ENCODE measurements around the gene CREB3L2. TPM values are rescaled to one million over a fixed set of nuclear protein-coding genes. Genes with fewer than 3 reads are reported as not detected.
"Not testable (repeated sequence)": the region's sequence is repeated elsewhere in the genome, so short reads cannot be mapped to it uniquely, and the experiment has no call there.

Gene CREB3L2, protein sequence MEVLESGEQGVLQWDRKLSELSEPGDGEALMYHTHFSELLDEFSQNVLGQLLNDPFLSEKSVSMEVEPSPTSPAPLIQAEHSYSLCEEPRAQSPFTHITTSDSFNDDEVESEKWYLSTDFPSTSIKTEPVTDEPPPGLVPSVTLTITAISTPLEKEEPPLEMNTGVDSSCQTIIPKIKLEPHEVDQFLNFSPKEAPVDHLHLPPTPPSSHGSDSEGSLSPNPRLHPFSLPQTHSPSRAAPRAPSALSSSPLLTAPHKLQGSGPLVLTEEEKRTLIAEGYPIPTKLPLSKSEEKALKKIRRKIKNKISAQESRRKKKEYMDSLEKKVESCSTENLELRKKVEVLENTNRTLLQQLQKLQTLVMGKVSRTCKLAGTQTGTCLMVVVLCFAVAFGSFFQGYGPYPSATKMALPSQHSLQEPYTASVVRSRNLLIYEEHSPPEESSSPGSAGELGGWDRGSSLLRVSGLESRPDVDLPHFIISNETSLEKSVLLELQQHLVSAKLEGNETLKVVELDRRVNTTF
- 10 to 100 TPM; 10.9 to 24.5 (median 14.1) TPM for total RNA-seq

DNA sequence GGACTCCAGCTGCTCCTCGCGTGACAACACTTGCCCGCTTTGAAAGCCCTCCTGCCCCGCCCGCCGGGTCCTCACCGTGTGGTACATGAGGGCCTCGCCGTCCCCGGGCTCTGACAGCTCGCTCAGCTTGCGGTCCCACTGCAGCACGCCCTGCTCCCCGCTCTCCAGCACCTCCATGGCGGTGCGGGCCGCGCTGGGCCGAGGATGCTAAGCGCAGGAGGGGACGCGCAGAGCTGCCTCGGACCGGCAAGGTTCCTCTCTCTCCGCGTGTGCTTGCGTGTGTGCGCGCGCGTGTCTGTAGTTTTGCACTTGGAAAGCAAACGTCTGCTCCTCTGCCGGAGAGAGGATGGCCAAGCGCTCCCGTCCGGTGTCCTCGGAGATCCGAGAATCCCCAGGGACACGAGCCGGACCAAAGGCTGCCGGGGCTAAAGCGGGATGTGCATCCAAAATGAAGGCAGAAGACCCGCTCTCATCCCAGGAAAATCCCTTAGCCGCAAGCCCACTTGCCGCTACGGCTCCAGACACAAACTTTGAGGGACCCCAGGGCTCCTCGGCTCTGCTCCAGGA lies at the start of gene CREB3L2:
Gene CREB3L2 (minus strand): TSS at position 558 of the 567 bp plus-strand sequence. CDS start 381 bp downstream, at position 177.
- WGBS, result 0% methylated on average over 19 of the region's 47 CpGs
- TF ChIP-seq POLR2AphosphoS5 (IDR thresholded peaks at IDR 0.05) (peak in 2 of 3 donors; percentile 5 to 6), CTCF (IDR thresholded peaks at IDR 0.05) (no peak), POLR2A (IDR thresholded peaks at IDR 0.05) (peak in 1 of 2 donors; percentile 71), EP300 (IDR thresholded peaks at IDR 0.05) (no peak)
- Histone ChIP-seq H3K27ac (peak within 1 kb of the TSS; percentile 93), H3K36me3 (no peaks in the 10 kb centered on the region), H3K9me3 (no peaks in the 10 kb centered on the region), H3K27me3 (no peaks in the 10 kb centered on the region), H3K4me3 (peak within 1 kb of the TSS; percentile 79), H3K4me1 (peaks cover 41% of the 10 kb centered on the region)
- peak; percentile 87 to 90 for DNase-seq (ENCODE audit: low spot score in 2 of 2)

GRCh38 chr7:138049505-138050116 lies 47.7 kb upstream of the CREB3L2 start:
- Histone ChIP-seq H3K27me3 (no peaks in the 10 kb centered on the region), H3K9me3 (no peaks in the 10 kb centered on the region), H3K27ac (no peak overlapping the region), H3K4me3 (no peak overlapping the region), H3K4me1 (no peaks in the 10 kb centered on the region), H3K36me3 (no peaks in the 10 kb centered on the region)
- 92% methylated on average over 1 of the region's 1 CpG for WGBS
- DNase-seq (ENCODE audit: low spot score in 2 of 2), result no peak
- TF ChIP-seq POLR2AphosphoS5 (IDR thresholded peaks at IDR 0.05), result no peak
- no peak for TF ChIP-seq EP300 (IDR thresholded peaks at IDR 0.05)
- TF ChIP-seq CTCF (IDR thresholded peaks at IDR 0.05), result no peak

DNA sequence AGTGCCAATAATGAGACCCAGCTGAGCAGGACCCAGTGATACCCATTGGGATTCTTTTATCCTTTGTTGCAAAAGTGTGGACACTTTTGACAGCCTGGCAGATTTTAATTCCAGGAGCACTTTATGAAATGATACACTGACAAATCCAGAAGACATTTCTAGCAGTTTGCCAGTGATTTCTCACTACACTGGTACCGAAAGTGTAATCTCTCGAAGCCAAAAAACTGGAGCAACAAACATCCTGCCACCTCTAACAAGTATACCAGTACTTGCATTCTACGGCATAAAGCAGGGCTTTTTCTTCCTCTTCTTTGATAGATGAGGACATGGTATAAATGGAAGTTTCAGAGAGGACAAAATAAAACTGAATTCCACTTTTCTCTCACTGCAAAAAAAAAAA lies 46.0 kb upstream of the CREB3L2 start:
- 89% methylated on average over 3 of the region's 3 CpGs for WGBS
- TF ChIP-seq POLR2AphosphoS5 (IDR thresholded peaks at IDR 0.05) (no peak), POLR2A (IDR thresholded peaks at IDR 0.05) (no peak), CTCF (IDR thresholded peaks at IDR 0.05) (no peak), EP300 (IDR thresholded peaks at IDR 0.05) (no peak)
- Histone ChIP-seq H3K27me3 (no peaks in the 10 kb centered on the region), H3K36me3 (no peaks in the 10 kb centered on the region), H3K9me3 (no peaks in the 10 kb centered on the region), H3K4me3 (no peak overlapping the region), H3K4me1 (no peaks in the 10 kb centered on the region), H3K27ac (no peak overlapping the region)
- no peak for DNase-seq (ENCODE audit: low spot score in 2 of 2)

DNA sequence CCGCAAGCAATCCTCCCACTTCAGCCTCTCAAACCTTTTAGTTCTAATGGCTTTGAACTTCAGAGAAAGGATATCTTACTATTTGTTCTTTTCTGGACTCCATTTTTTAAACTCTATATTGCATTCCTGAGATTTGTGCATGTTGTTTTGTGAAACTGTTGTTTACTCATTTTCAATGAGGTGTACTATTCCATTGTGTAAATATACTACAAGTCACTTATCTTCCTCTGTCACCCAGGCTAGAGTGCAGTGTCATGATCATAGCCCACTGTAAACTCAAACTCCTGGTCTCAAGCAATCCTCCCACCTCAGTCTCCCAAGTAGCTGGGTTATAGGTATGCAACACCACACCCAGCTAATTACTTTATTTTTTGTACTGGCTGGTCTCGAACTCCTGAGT lies 43.0 kb upstream of the CREB3L2 start:
- Histone ChIP-seq H3K27me3 (no peaks in the 10 kb centered on the region), H3K27ac (no peak overlapping the region), H3K9me3 (no peaks in the 10 kb centered on the region), H3K4me1 (no peaks in the 10 kb centered on the region), H3K36me3 (no peaks in the 10 kb centered on the region), H3K4me3 (no peak overlapping the region)
- no peak for DNase-seq (ENCODE audit: low spot score in 2 of 2)
- 91% methylated on average over 2 of the region's 2 CpGs for WGBS
- TF ChIP-seq EP300 (IDR thresholded peaks at IDR 0.05), result no peak
- TF ChIP-seq POLR2A (IDR thresholded peaks at IDR 0.05), result no peak
- no peak for TF ChIP-seq POLR2AphosphoS5 (IDR thresholded peaks at IDR 0.05)
- no peak for TF ChIP-seq CTCF (IDR thresholded peaks at IDR 0.05)

DNA sequence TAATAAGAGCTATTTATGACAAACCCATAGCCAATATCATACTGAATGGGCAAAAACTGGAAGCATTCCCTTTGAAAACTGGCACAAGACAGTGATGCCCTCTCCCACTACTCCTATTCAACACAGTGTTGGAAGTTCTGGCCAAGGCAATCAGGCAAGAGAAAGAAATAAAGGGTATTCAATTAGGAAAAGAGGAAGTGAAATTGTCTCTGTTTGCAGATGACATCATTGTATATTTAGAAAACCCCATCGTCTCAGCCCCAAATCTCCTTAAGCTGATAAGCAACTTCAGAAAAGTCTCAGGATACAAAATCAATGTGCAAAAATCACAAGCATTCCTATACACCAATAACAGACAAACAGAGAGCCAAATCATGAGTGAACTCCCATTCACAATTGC lies 38.2 kb upstream of the CREB3L2 start:
- H3K4me1 ChIP-seq; DNase-seq (ENCODE audit: low spot score in 2 of 2); H3K27me3 ChIP-seq; H3K4me3 ChIP-seq; H3K9me3 ChIP-seq; H3K27ac ChIP-seq; H3K36me3 ChIP-seq: not testable (repeated sequence)
- WGBS, result 78% methylated on average over 1 of the region's 1 CpG

All from suprapubic skin (tissue), 4 donors.